Pons (tissue), 1 donor: ENCODE measurements around the gene CTTNBP2.

Source experiments
- DNase-seq: peaks from one replicate; pipeline ENCODE4 v3.0.0-alpha.2; 2016; ENCODE audit warnings: low spot score

Gene CTTNBP2

DNA sequence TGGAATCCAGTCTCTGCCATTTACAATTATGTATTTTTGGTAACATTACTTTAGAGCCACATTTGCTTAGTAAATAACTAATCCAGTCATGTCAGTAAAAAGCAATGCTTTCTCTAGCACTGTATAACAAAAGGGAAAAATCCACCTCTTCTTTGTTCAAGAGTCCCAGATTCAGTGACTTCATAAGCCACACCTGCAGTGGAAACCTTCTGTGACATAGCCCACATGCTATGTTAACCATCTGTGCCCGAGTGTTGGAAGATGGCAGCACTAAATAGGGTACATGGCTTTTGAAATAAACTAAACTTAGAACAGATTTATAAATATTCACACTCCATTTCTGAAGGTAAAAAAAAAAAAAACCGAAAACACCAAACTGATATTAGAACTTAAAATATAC, 83.0 kb downstream of the CTTNBP2 start:
- no peak for DNase-seq

DNA sequence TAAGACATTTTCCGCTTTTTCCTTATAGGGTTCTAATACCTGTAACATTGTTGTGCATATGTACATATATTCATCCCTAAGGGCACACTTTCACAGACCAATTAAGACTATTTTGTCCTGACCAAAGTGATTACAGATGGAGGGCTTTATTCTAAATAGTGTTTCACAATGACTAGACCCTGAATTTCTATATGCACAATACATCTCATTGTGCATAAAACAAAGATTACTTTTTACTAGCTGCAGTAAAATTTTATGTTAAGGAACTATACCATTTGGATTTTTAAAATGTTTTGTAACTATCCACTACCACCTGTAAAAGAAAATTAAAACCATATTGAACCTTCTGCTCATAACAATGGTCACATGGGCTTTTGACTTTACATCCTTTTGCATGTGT, 87.8 kb downstream of the CTTNBP2 start:
- no peak for DNase-seq

DNA sequence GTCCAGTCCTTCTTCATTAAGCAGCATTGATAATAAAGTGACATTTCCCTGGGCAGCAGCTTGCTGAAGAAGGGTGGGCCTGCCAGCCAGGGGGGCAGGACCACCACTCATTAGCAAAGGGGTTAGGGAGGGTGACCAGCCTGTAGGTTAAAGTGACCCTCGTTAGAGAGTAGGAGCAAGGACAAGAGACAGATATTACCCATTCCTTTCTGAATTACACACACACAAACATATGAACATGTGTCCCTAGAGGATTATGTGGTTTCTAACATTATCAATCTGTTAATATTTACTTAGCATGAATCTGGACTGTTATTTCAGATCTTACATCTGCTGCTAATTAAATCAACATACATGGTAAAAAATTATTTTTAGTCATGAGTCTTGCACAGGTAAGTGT, 88.9 kb downstream of the CTTNBP2 start:
- DNase-seq, result no peak

DNA sequence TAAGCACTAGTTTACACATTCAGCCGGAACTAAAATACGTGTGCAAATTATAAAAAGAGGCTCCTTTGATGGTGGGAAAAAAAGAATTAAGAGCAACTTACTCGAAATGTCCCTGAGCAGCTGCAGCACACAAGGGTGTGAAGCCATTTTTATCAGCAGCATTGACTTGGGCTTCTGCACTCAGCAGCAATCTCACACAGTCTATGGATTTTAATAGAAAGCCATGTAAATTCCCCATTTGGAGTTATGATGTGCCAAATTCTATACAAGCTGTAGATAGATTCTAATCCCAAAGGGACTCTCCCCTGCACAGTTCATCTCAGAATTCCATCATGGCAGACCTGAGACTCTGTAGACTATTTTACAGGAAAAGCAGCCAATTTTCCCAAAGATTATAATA, 90.5 kb downstream of the CTTNBP2 start:
- DNase-seq, result no peak

DNA sequence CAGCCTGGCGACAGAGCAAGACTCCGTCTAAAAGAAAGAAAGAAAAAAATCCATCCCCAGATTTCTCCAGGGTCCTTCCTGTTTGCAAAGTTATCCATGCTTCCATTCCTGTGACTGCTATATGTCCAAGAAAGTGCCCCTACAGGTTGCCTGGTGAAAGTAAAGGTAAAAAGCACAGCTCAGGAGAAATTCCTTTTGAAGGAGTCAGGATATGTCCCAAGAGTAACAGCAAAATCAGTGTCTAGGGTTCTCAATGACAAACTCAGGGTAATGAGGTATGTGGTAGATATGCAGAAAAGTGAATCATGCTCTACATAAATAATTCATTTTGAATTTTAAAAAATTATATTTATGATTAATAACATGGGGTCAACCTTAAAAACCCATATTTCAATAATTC, 91.5 kb downstream of the CTTNBP2 start:
- no peak for DNase-seq

DNA sequence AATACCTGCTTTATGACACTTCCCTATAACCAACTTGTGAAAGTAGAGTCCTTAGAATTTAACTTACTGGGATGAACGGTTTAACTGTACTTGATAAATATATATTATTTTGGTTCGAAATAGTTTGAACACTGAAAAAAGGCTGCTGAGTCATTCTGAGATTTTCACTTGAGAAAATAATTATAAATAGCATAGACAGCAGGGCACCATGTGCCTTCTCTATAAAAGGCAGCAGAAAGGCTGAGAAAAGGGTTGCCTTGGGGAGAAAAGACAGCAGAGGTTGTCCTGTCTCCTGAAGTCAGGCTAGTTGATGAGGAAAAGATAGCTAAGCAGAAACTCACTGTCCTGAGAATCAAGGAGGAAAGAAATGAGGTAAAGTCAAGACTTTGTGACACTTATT, 92.4 kb downstream of the CTTNBP2 start:
- DNase-seq, result peak; percentile 51

DNA sequence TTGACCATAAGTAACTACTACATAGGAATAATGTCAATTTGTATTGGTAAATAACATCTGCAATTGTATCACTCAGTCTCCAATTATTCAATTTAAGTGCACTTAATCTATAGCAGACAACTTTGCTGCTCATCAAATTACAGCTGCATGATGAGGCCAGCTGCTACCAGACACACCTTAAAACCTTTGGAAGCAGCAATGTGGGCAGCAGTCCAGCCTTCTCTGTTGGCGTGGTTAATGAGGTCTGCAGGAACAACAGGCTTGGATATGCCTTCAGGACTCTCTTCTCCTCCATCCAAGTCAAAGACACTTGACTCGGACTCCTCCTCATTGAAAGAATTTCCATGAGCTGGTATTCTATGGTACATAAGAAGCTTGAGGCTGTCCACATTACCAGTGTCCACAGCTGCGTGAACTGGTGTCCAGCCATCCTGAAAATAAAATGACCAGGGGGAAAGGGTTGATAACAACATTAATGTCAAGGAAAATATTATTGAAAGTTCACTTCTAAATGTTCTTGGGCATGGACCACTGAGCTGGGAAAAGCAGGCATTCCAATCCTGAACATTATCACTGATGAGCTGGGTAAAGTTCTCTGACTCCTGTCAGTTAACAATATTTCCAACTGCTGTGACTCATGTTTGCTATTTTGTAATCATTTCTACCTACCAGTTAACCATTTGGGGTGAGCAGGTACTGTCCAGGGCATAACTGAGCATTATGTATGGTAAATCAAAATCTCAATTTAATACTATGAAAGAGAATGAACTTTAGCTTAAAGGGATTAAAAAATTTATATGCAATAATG, 95.7 kb downstream of the CTTNBP2 start:
- no peak for DNase-seq

DNA sequence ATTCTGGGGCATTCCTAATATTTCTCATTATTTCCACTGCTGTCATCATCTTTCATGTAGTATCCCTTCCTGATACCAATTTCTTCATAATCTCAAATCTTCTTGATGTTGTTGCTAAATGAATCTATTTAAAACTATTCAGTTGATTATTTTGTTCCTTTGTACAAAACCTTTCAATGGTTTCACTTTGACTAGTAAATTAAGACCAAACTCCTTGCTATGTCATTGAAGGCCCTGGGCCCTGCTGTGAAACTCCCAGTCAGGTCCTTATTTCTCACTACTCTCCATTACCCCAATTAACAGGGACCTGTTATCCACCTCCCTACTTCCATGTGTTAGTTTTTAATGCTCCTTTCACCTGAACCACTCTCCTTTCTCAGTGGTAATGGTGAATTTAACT, 97.0 kb downstream of the CTTNBP2 start:
- DNase-seq, result no peak

DNA sequence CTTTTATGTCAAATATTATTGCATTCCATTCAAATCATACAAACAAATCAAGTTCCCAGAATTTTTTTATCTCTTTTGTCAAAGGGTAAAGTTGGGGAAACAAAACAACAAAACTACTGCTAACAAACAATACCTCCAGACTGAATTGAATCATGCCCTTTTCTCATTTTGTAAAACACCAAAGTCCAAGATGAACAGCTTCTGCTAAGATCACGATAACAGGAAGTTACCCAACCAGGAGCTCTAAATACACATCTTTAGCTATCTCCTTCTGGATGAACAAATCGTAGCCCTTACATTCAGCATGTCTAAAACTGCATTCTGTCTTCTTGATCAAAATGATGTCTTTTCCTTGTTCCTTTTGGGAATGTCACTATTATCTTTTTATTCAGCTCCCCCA, 97.4 kb downstream of the CTTNBP2 start:
- no peak for DNase-seq

DNA sequence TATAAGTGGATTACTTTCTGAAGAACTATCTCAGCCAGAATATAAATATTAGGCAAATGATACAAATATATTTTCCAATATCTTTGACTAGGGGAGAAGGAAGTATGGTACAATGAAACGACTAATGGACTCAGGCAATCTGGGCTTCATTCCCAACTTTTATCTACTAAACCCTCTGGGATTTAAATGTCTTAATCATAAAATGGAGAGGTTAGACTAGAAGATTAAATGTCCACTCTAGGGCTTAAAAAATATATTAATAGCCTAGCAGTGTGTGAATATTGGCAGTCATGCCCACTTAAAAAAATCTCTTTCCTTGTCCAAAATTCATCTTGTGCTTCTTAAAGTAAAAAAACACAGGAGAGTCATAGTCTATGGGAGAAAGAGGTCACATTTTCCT, 98.3 kb downstream of the CTTNBP2 start:
- no peak for DNase-seq

DNA sequence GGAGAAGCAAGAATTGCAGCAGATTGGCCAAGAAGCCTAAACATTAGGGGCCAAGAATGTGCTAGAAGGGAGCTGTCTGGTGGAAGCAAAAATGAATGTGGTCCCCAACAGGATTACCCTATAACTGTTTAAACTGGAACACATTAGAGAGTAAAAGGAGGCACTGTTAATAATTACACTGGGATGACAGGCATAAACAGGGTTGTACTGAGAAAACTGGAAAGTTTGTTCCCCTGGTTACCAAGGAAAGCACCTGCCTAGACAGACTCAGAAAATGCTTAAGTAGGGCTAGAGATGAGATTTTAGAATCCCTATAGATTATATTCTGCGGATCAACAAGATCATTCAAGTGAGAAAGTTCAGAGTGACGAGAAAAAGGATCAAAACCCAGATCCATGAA, 100.8 kb downstream of the CTTNBP2 start:
- DNase-seq, result no peak

DNA sequence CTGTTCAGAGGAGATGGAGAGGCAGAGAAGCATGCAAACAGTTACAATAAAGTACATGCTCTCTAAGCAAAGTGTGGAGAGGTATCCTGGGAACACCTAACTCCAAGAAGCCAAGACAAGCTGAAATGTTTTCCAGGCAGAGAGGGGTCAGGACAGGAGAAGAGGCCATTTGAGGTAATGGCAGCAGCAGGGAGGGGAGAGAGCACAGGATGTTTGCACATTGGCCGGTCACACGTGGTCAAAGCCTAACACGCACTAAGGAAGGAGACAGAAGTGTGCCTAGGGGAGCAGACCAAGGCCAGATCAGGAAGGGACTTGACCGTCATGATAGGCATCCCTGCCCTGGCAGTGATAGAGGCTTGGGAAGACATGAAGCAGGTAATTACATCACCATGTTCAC, 101.5 kb downstream of the CTTNBP2 start:
- no peak for DNase-seq

DNA sequence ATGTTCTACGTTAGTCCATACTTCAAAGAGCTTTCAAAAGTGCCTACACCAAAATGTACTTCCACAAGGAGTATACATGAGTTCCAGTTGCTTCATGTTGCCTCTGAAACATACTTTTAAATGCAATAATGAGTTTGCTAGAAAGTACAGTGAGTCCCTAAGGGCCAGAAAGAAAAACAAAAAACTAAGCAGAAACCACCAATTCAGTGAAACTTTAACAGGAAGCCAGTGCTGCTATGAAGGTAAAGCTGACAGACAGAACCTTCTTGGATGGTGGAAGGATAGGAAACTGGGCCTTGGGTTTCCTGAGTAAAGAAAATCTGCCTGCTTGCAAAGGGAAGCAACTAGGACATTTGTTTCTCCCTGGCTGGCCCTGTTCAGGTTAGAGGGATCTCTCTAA, 104.2 kb downstream of the CTTNBP2 start:
- DNase-seq, result no peak

DNA sequence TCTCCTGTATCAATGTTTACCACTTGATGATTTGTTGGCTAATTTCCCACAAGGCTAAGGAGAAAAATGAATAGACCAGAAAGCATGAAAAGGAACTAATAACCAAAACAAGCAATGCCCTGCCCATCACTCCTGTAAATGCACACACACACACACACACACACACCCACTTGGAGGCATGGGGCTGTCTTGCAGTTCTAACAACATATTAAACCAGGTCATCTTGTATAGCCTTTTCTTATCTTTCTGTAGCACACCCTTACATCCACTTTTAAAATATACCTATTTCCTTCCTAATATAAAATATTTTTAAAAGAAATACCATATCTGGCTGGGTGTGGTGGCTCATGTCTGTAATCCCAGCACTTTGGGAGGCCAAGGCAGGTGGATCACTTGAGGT, 105.3 kb downstream of the CTTNBP2 start:
- no peak for DNase-seq

DNA sequence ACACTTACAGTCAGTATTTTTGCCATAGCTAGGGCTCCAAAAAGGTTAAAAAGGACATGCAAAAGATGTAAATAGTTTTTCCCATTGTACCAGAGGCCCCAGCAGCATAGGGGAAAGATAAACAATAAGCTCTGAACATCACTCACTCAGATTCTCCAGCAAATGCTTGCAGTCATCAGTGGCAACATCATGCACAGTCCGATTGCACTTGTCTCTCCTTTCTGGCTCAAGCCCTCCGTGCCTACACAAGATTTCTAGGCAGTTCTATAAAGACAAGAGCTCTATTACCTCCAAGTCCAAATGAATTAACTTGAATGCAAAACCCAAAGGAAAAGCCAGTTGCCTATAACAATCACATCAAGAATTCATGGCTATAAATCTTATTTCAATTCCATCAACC, 106.3 kb downstream of the CTTNBP2 start:
- DNase-seq, result peak; percentile 80

DNA sequence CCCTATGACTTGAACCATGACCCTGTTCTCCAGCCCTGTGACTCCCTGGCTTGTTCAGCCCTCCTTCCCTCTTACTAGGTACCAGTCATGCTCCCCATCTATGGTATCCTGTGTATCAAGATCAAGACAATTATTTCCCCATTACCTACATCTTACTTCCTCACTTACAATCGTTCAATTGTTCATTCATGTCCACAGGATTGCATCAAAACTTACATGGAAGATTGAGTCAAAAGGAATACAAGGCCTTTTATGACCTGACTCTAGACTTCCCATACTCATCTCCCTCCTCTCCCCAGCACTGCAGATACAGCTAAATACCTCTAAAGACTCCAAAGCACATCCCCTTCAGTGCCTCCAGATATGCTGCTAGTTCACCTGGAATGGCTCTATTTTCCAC, 109.2 kb downstream of the CTTNBP2 start:
- no peak for DNase-seq

DNA sequence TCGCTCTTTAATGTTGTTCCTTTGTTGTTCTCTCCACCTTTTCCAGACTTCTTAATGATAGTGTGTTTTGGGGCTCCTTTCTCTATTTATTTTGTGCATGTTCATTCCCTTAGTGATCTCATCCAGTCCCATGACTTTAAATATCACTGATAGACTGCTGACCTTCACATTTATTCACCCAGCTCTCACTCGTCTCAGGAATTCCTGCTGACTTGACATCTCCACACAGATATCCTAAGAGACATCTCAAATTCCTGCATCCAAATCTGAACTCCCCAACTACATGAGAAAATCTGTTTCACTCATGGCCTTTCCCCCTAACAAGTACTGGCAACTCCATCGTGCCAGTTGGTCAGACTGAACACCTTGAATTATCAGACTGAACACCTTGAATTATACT, 111.2 kb downstream of the CTTNBP2 start:
- no peak for DNase-seq

DNA sequence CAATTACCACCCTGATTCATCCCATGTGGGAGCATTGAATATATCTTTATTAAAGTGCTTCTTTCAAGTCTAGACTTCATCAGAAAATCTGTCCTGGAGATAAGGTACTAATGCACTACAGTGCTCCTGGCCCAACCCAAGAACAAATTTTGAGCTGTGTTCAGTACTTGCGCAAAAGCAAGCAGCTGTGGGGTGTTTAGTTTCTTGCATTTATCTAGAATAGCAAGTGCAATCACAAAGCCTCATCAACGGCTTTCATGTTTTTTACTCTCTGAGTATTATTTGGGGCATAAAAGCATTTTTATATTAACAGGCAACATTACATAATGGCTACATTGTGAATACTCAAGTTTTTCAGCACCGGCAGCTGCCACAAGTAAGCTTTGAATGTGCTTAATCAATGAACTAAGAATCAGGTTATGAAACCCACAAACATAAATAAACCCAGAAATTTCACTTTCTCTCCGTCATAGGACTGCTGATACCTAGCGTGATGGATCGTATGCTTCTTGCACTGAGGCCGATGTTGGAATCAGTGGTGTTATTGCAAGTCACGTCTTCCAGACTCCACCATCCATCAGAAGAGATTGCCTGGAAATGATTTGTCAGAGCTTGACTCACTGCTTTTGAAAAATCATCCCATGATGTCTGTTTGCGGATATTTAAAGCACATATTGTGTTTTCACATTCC, 113.1 kb downstream of the CTTNBP2 start:
- peak; percentile 62 for DNase-seq

DNA sequence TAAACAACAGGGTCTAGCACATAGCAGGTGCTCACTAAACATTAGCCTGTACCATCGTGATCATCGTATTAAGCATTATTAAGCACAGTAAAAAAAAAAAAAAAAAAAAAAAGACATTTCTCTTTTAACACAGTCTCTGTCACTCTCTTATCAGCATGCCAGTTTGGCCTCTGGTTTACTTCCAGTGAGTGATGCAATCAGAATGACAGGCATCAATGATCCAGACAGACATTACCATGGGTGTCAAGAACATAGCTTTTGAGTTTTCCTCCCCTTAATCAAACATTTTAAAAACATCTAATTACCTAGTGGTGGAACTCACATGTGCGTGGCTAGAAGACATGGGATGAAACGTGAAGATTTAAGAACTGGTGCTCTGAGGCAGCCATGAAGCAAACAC, 115.8 kb downstream of the CTTNBP2 start:
- no peak for DNase-seq

DNA sequence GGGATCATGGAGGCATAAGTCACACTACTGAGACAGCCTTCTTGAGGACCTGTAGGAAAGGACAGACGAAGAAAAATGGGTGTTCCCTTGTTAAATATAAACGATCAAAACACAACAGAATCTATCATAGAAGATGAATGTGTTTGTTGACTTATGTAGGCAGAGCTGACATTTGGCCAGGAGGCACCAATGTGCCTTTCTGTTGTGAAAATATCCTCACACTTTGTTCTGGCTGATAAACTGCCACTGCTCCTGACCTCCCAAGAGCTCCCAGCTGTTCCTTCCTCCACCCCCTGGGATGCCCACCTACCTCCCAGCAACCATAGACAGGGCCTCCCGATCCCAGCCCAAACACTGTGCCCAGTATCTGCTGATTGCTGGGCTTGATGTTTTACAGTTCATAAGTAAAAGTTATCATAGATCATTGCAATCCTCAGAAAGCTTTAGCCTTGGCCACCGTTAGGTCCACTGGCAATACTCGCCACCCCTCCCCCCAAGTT, 116.6 kb downstream of the CTTNBP2 start:
- DNase-seq, result no peak

DNA sequence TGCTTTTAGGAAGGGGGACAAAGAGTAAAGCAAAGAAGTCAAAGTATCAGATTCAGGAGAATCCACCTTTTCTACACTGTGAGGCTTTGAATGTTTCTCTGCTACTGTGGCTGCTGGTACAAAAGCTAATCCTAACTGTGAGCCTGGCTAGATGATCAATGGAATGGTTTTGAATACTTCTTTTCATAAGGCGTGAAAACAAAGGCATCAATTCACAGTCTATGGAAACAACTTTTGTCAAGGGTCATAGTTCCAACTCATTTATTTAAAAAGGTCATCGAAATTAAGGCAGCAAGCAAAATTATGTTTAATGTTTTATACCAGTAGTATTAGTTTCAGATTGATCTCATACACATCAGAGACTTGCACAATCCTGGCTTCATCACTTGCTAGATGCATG, 118.1 kb downstream of the CTTNBP2 start:
- peak; percentile 83 for DNase-seq

DNA sequence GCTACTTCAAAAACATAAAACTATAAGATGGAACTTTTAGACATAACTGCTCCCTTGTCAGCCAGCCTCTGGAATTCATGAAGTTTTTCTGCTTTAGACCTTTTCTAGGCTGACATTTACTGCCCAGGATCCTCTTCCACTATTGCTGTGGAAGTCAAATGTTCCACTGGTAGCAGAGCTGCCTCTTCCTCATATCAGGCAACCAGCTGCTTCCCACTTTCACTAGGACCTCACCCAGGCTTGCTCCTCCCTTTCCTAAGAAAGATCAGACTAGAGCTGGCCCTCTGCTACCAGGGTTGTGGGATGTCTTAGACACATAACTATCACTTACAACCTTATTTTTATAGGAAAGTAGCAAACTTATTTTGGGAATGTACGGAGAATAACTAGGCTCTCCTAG, 121.5 kb downstream of the CTTNBP2 start:
- DNase-seq, result peak; percentile 69
